PC-3 (cell line): ENCODE data around the gene PFN1. TPM values are rescaled to one million over a fixed set of nuclear protein-coding genes. Genes with fewer than 3 reads are reported as not detected.

Source experiments
- ATAC-seq: fragments of 200-7000 bp; cut with Tn5 transposase; 2 replicates; pipeline ENCODE4 v1.9.1; 2020; ENCODE audit warnings: mild to moderate bottlenecking, moderate library complexity
- BruUV-seq: library from RNA; stranded (reverse); fragments of 400-500 nt; replicated peaks from 2 replicates; lab custom pipeline; 2021; lab: Mats Ljungman, UMichigan
- CTCF ChIA-PET: fragments of 300-600 bp; sonication (Branson Sonifier 250); formaldehyde crosslinking; loops from one replicate; lab custom pipeline; 2022; ENCODE audit warnings: antibody characterized with exemption; lab: Charles Lee
- POLR2A ChIA-PET: fragments of 300-600 bp; sonication (Branson Sonifier 250); formaldehyde crosslinking; loops from one replicate; lab custom pipeline; 2022; ENCODE audit warnings: antibody characterized with exemption; ENCODE audit not compliant: unreplicated experiment; lab: Charles Lee
- DNase-seq: peaks from one replicate; pipeline ENCODE4 v3.0.0-alpha.2; 2015
- H2AFZ ChIP-seq: fragments of 300-600 bp; sonication (generic); 2 replicates; pipeline ENCODE4 v1.6.0; 2016; ENCODE audit warnings: antibody characterized with exemption, low read length
- H3F3A ChIP-seq: fragments of 300-600 bp; sonication (generic); one replicate; pipeline ENCODE4 v1.6.0; 2017; ENCODE audit warnings: antibody characterized with exemption, low read length, control low read depth, mild to moderate bottlenecking; ENCODE audit not compliant: unreplicated experiment
- H3K27ac ChIP-seq: fragments of 300-600 bp; sonication (generic); 2 replicates; pipeline ENCODE4 v1.5.1; 2016; ENCODE audit warnings: mild to moderate bottlenecking, low read length
- H3K27me3 ChIP-seq: fragments of 300-600 bp; sonication (generic); 2 replicates; pipeline ENCODE4 v1.6.1; 2016; ENCODE audit warnings: low read length, mixed read lengths
- H3K36me3 ChIP-seq: fragments of 300-600 bp; sonication (generic); 2 replicates; pipeline ENCODE4 v1.6.1; 2016; ENCODE audit warnings: low read depth, mixed run types, low read length, mixed read lengths
- H3K4me1 ChIP-seq: fragments of 300-600 bp; sonication (generic); 2 replicates; pipeline ENCODE4 v1.5.1; 2016; ENCODE audit warnings: low read length; ENCODE audit not compliant: insufficient read depth
- H3K4me2 ChIP-seq: fragments of 300-600 bp; sonication (generic); 2 replicates; pipeline ENCODE4 v1.6.0; 2016; ENCODE audit warnings: low read length
- H3K4me3 ChIP-seq: fragments of 300-600 bp; sonication (generic); 2 replicates; pipeline ENCODE4 v1.5.1; 2016; ENCODE audit warnings: mild to moderate bottlenecking, low read length, mixed read lengths
- H3K79me2 ChIP-seq: fragments of 300-600 bp; sonication (generic); 2 replicates; pipeline ENCODE4 v1.6.1; 2017; ENCODE audit warnings: low read length, mixed read lengths
- H3K9ac ChIP-seq: fragments of 300-600 bp; sonication (generic); 2 replicates; pipeline ENCODE4 v1.6.0; 2016; ENCODE audit warnings: mild to moderate bottlenecking, low read length
- H3K9me2 ChIP-seq: fragments of 300-600 bp; sonication (generic); replicated peaks from 2 replicates; pipeline ENCODE4 v1.6.1; 2016; ENCODE audit warnings: mixed run types, low read length, mixed read lengths
- H3K9me3 ChIP-seq: fragments of 300-600 bp; sonication (generic); 2 replicates; pipeline ENCODE4 v1.6.1; 2016; ENCODE audit warnings: low read length, mixed read lengths
- H4K20me1 ChIP-seq: fragments of 300-600 bp; sonication (generic); 2 replicates; pipeline ENCODE4 v1.6.1; 2016; ENCODE audit warnings: low read length, mixed read lengths
- EZH2 ChIP-seq: fragments of 300-600 bp; sonication (generic); IDR thresholded peaks from one replicate; pipeline ENCODE4 v1.6.1; 2017; ENCODE audit warnings: antibody characterized with exemption, mild to moderate bottlenecking, low read length; ENCODE audit not compliant: unreplicated experiment
- EZH2phosphoT487 ChIP-seq: fragments of 300-600 bp; sonication (generic); IDR thresholded peaks from 2 replicates; pipeline ENCODE4 v1.6.1; 2018; ENCODE audit warnings: mild to moderate bottlenecking, antibody characterized with exemption, low read length, borderline replicate concordance
- intact Hi-C: fragments of 100-400 bp; cut with micrococcal nuclease; formaldehyde crosslinking; loops from 2 replicates; pipeline ENCODE4 v1.9.0; 2023
- total RNA-seq: library from RNA; depleted of rRNA; stranded (reverse); fragments of >200 nt; gene quantifications from 2 replicates; pipeline ENCODE4 v1.2.3, GENCODE V29; 2014
- TF ChIP-seq, protein P1 (sequence below): fragments of 300-600 bp; sonication (generic); conservative IDR thresholded peaks from 2 replicates; pipeline ENCODE4 v1.5.1; 2017; ENCODE audit warnings: antibody characterized with exemption, low read depth, mild to moderate bottlenecking, low read length

Gene PFN1
- total RNA-seq, 1 experiment from 2014 or later = 1,914 TPM

DNA sequence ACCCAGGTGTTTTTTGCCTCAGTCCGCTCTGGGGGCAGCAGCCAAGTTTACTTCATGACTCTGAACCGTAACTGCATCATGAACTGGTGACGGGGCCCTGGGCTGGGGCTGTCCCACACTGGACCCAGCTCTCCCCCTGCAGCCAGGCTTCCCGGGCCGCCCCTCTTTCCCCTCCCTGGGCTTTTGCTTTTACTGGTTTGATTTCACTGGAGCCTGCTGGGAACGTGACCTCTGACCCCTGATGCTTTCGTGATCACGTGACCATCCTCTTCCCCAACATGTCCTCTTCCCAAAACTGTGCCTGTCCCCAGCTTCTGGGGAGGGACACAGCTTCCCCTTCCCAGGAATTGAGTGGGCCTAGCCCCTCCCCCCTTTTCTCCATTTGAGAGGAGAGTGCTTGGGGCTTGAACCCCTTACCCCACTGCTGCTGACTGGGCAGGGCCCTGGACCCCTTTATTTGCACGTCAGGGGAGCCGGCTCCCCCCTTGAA lies 51.1 kb downstream of the PFN1 start:
- no peaks in the 10 kb centered on the region for H3K9me2 ChIP-seq

GRCh38 chr17:4896332-4897197 lies 51.8 kb downstream of the PFN1 start:
- no peaks in the 10 kb centered on the region; the same call in 1 of the 2 replicates for H3K36me3 ChIP-seq

More for the DNA sequence above, 51.1 kb downstream of the PFN1 start:
- TF ChIP-seq EZH2phosphoT487 (no peak), EZH2 (no peak)
- TF ChIP-seq, protein P1, sequence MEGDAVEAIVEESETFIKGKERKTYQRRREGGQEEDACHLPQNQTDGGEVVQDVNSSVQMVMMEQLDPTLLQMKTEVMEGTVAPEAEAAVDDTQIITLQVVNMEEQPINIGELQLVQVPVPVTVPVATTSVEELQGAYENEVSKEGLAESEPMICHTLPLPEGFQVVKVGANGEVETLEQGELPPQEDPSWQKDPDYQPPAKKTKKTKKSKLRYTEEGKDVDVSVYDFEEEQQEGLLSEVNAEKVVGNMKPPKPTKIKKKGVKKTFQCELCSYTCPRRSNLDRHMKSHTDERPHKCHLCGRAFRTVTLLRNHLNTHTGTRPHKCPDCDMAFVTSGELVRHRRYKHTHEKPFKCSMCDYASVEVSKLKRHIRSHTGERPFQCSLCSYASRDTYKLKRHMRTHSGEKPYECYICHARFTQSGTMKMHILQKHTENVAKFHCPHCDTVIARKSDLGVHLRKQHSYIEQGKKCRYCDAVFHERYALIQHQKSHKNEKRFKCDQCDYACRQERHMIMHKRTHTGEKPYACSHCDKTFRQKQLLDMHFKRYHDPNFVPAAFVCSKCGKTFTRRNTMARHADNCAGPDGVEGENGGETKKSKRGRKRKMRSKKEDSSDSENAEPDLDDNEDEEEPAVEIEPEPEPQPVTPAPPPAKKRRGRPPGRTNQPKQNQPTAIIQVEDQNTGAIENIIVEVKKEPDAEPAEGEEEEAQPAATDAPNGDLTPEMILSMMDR = no peak
- no peak overlapping the region for H2AFZ ChIP-seq
- CTCF ChIA-PET = no interaction called here
- no peak for DNase-seq
- H3K9me3 ChIP-seq = no peaks in the 10 kb centered on the region
- no peaks in the 10 kb centered on the region for H3K4me1 ChIP-seq
- no peak overlapping the region for H3K4me3 ChIP-seq
- no peak overlapping the region for H3K27ac ChIP-seq
- H3K79me2 ChIP-seq = no peaks in the 10 kb centered on the region
- POLR2A ChIA-PET = no interaction called here
- H3K9ac ChIP-seq = no peak overlapping the region
- H4K20me1 ChIP-seq = no peaks in the 10 kb centered on the region
- ATAC-seq = no peak
- H3K4me2 ChIP-seq = no peak overlapping the region
- H3K27me3 ChIP-seq = no peaks in the 10 kb centered on the region
- no TSS peak for BruUV-seq
- H3K36me3 ChIP-seq = no peaks in the 10 kb centered on the region; the same call in 1 of the 2 replicates
- H3F3A ChIP-seq = no peaks in the 10 kb centered on the region
- intact Hi-C loops = no loop called here

More at GRCh38 chr17:4896332-4897197, 51.8 kb downstream of the PFN1 start:
- Histone ChIP-seq H3F3A (no peaks in the 10 kb centered on the region), H3K4me3 (no peak overlapping the region), H3K4me1 (no peaks in the 10 kb centered on the region), H3K27me3 (no peaks in the 10 kb centered on the region), H3K4me2 (no peak overlapping the region), H3K9me3 (no peaks in the 10 kb centered on the region), H4K20me1 (no peaks in the 10 kb centered on the region), H3K9ac (no peak overlapping the region), H3K27ac (no peak overlapping the region), H3K79me2 (no peaks in the 10 kb centered on the region), H2AFZ (no peak overlapping the region), H3K9me2 (no peaks in the 10 kb centered on the region)
- no peak; the same call in 1 of the 2 replicates for ATAC-seq
- DNase-seq = no peak
- intact Hi-C loops = no loop called here
- CTCF ChIA-PET = no interaction called here
- BruUV-seq = no TSS peak
- TF ChIP-seq EZH2 (no peak), EZH2phosphoT487 (no peak)
- TF ChIP-seq, protein P1 = no peak
- POLR2A ChIA-PET = no interaction called here
